Endothelial cell of umbilical vein (primary cell): ENCODE results near the gene MDFI. TPM values are rescaled to one million over a fixed set of nuclear protein-coding genes. Genes with fewer than 3 reads are reported as not detected.

ENCODE experiments used
- BruUV-seq: library from RNA; stranded (reverse); fragments of 400-500 nt; replicated peaks from 2 replicates; lab custom pipeline; 2021; lab: Mats Ljungman, UMichigan
- CTCF ChIA-PET: fragments of 300-600, 350-600 bp; sonication (Branson Sonifier 250); formaldehyde crosslinking; loops from one replicate; lab custom pipeline; 2021; ENCODE audit warnings: antibody characterized with exemption, inconsistent platforms; lab: Charles Lee
- POLR2A ChIA-PET: fragments of 300-600, 350-600 bp; sonication (Branson Sonifier 250); formaldehyde crosslinking; loops from one replicate; lab custom pipeline; 2021; ENCODE audit warnings: antibody characterized with exemption, inconsistent platforms; lab: Charles Lee
- DNase-seq: peaks from one replicate; pipeline ENCODE4 v3.0.0-alpha.2; 2011; ENCODE audit warnings: low read depth, low spot score
- FAIRE-seq: peaks from 2 replicates; lab custom pipeline; 2011; peaks lifted over from hg19 to GRCh38; lab: Jason Lieb, UNC
- H2AFZ ChIP-seq: 2 replicates; pipeline ENCODE4 v1.6.0; 2012; ENCODE audit warnings: low read depth, low read length, control low read depth, inconsistent platforms
- H3K27ac ChIP-seq: 2 replicates; pipeline ENCODE4 v1.5.1; 2011; ENCODE audit warnings: low read depth, mild to moderate bottlenecking, control low read depth, low read length, moderate library complexity; ENCODE audit not compliant: insufficient read depth
- H3K27me3 ChIP-seq, 2 experiments: 2 replicates each; pipeline versions ENCODE4 v1.6.0 to v1.6.1; 2011; ENCODE audit warnings: low read length in 2 of 2, mixed read lengths in 1 of 2; ENCODE audit not compliant: control insufficient read depth in 2 of 2, insufficient read depth in 2 of 2
- H3K36me3 ChIP-seq, 2 experiments: 2 replicates in 1 of 2; 3 replicates in 1 of 2; pipeline ENCODE4 v1.5.1; 2011; ENCODE audit warnings: low read length in 2 of 2, mild to moderate bottlenecking in 1 of 2, moderate library complexity in 1 of 2; ENCODE audit not compliant: control insufficient read depth in 2 of 2, insufficient read depth in 2 of 2; ENCODE audit errors: extremely low read depth in 1 of 2
- H3K4me1 ChIP-seq: 3 replicates; pipeline ENCODE4 v1.5.1; 2011; ENCODE audit warnings: mild to moderate bottlenecking, low read length; ENCODE audit not compliant: control insufficient read depth, insufficient read depth; ENCODE audit errors: extremely low read depth
- H3K4me2 ChIP-seq: 2 replicates; pipeline ENCODE4 v1.6.1; 2011; ENCODE audit warnings: low read length, control low read depth, mixed read lengths; ENCODE audit not compliant: insufficient read depth
- H3K4me3 ChIP-seq, 3 experiments: fragments of 200-600 bp in 1 of 3; sonication (generic), shearing (Covaris generic) in 1 of 3; replicated peaks in 1 of 3; 2 replicates each; pipeline ENCODE4 v1.5.1; 2011 to 2016; ENCODE audit warnings: control low read depth in 3 of 3, low read length in 3 of 3, mild to moderate bottlenecking in 2 of 3, inconsistent platforms in 1 of 3, low read depth in 1 of 3, moderate library complexity in 1 of 3; ENCODE audit not compliant: insufficient read depth in 1 of 3
- H3K79me2 ChIP-seq: 2 replicates; pipeline ENCODE4 v1.6.0; 2012; ENCODE audit warnings: low read length, inconsistent platforms; ENCODE audit not compliant: control insufficient read depth, insufficient read depth
- H3K9ac ChIP-seq: replicated peaks from 2 replicates; pipeline ENCODE3; 2011; ENCODE audit warnings: low read length, control low read depth; ENCODE audit not compliant: insufficient read depth; ENCODE audit errors: extremely low read depth
- H3K9me1 ChIP-seq: replicated peaks from 3 replicates; pipeline ENCODE4 v1.6.0; 2011; ENCODE audit warnings: mild to moderate bottlenecking, low read length; ENCODE audit not compliant: control insufficient read depth, insufficient read depth; ENCODE audit errors: extremely low read depth
- H3K9me3 ChIP-seq: replicated peaks from 2 replicates; pipeline ENCODE4 v1.5.1; 2012; ENCODE audit warnings: low read length, inconsistent platforms; ENCODE audit not compliant: control insufficient read depth, insufficient read depth
- H4K20me1 ChIP-seq: replicated peaks from 2 replicates; pipeline ENCODE3; 2011; ENCODE audit warnings: mild to moderate bottlenecking, low read length; ENCODE audit not compliant: control insufficient read depth, insufficient read depth; ENCODE audit errors: extremely low read depth
- CTCF ChIP-seq, 2 donors: IDR thresholded peaks; 1 replicate in 1 of 2; 2 replicates in 1 of 2; pipeline ENCODE4 v1.5.1; 2011; ENCODE audit warnings: low read length in 2 of 2, mild to moderate bottlenecking in 2 of 2, moderate library complexity in 2 of 2, control low read depth in 1 of 2, inconsistent platforms in 1 of 2, low read depth in 1 of 2; ENCODE audit not compliant: insufficient read depth in 1 of 2; ENCODE audit errors: extremely low read depth in 1 of 2
- EZH2 ChIP-seq: IDR thresholded peaks from 2 replicates; pipeline ENCODE4 v1.6.1; 2012; ENCODE audit warnings: borderline replicate concordance, low read depth, mild to moderate bottlenecking, moderate library complexity, low read length, inconsistent platforms; ENCODE audit not compliant: severe bottlenecking
- FOS ChIP-seq: IDR thresholded peaks from 2 replicates; pipeline ENCODE4 v1.6.1; 2011; ENCODE audit warnings: mild to moderate bottlenecking, low read length, moderate library complexity, borderline replicate concordance; ENCODE audit not compliant: insufficient read depth
- JUN ChIP-seq: IDR thresholded peaks from 2 replicates; pipeline ENCODE4 v1.6.1; 2011; ENCODE audit warnings: borderline replicate concordance, low read depth; ENCODE audit not compliant: insufficient read length, insufficient read depth
- MYC ChIP-seq: IDR thresholded peaks from one replicate; pipeline ENCODE4 v1.6.1; 2011; ENCODE audit warnings: mild to moderate bottlenecking, low read depth, low read length
- POLR2AphosphoS5 ChIP-seq: IDR thresholded peaks from 2 replicates; pipeline ENCODE4 v1.6.1; 2012; ENCODE audit warnings: low read depth, mild to moderate bottlenecking, control low read depth, low read length, moderate library complexity; ENCODE audit not compliant: insufficient read depth
- dilution Hi-C: fragments of 300-500 bp; cut with MboI; formaldehyde crosslinking; loops from one replicate; pipeline ENCODE4 v1.15.0; 2019; ENCODE audit warnings: low sequenced_read_pairs; ENCODE audit not compliant: extremely low pct_ligation_motif_present
- intact Hi-C: fragments of 100-400 bp; cut with micrococcal nuclease; formaldehyde crosslinking; loops from one replicate; pipeline ENCODE4 v1.10.0; 2022
- polyA plus RNA-seq, 4 experiments: library from polyadenylated mRNA; depleted of rRNA in 3 of 4; stranded (reverse) in 3 of 4; unstranded in 1 of 4; fragments of >200 nt; gene quantifications; 2 replicates each; pipeline versions ENCODE4 v1.2.1 to v1.2.3, GENCODE V29; 2011 to 2012; ENCODE audit warnings: missing spikeins in 1 of 4
- total RNA-seq: library from RNA; stranded (reverse); gene quantifications from 2 replicates; pipeline ENCODE4 v1.2.3, GENCODE V29; 2021

Gene MDFI
- total and polyA plus RNA-seq, 2 donors (not counting 3 experiments of a cell fraction or from before 2014, with no cell fraction given): 32.4 to 74.1 TPM

GRCh38 chr6:41680182-41680965, 42.1 kb downstream of the MDFI start:
- intact Hi-C loops: no loop called here
- TF ChIP-seq MYC (no peak), POLR2AphosphoS5 (no peak), FOS (no peak), EZH2 (no peak), JUN (no peak)
- H4K20me1 ChIP-seq: no peaks in the 10 kb centered on the region
- no peak overlapping the region for H3K4me3 ChIP-seq
- no peaks in the 10 kb centered on the region for H3K79me2 ChIP-seq
- POLR2A ChIA-PET: no interaction called here
- DNase-seq: no peak
- CTCF ChIA-PET: interaction anchor here (0.6 to 5.0 kb wide), 11 partner anchors 25 to 374 kb away, joined by 3 to 226 read pairs (median 6); no protein-coding TSS in a partner anchor
- dilution Hi-C loops: no loop called here
- no peak for FAIRE-seq
- H3K9me1 ChIP-seq: no peaks in the 10 kb centered on the region
- no peak overlapping the region for H3K9ac ChIP-seq
- H3K36me3 ChIP-seq: no peaks in the 10 kb centered on the region
- no peak overlapping the region for H2AFZ ChIP-seq
- H3K4me1 ChIP-seq: peaks cover 8% of the 10 kb centered on the region
- no peak overlapping the region for H3K27ac ChIP-seq
- H3K9me3 ChIP-seq: no peaks in the 10 kb centered on the region
- peaks cover 0 to 3% of the 10 kb centered on the region in 2 experiments for H3K27me3 ChIP-seq
- BruUV-seq: no TSS peak
- H3K4me2 ChIP-seq: no peak overlapping the region

GRCh38 chr6:41682056-41682477, 43.8 kb downstream of the MDFI start:
- intact Hi-C loops (loop anchor here (1.0 to 2.0 kb wide), 5 partner anchors 26 to 219 kb away; no protein-coding TSS in a partner anchor), dilution Hi-C loops (no loop called here)
- Histone ChIP-seq H3K9me3 (no peaks in the 10 kb centered on the region), H3K36me3 (no peaks in the 10 kb centered on the region), H3K4me1 (peaks cover 8% of the 10 kb centered on the region), H3K79me2 (no peaks in the 10 kb centered on the region), H3K27me3 (no peaks in the 10 kb centered on the region), H3K4me2 (no peak overlapping the region), H3K4me3 (no peak overlapping the region), H3K9me1 (no peaks in the 10 kb centered on the region), H3K27ac (no peak overlapping the region), H2AFZ (peak overlapping the region; percentile 72), H3K9ac (no peak overlapping the region), H4K20me1 (no peaks in the 10 kb centered on the region)
- peak; percentile 84 for DNase-seq
- CTCF ChIA-PET: interaction anchor here (0.6 to 5.0 kb wide), 21 partner anchors 8 to 377 kb away, joined by 3 to 226 read pairs (median 4); no protein-coding TSS in a partner anchor
- TF ChIP-seq CTCF (IDR thresholded peaks at IDR 0.05; ENCODE audit: extremely low read depth in 1 of 2, insufficient read depth in 1 of 2, low read depth in 1 of 2, low read length in 2 of 2) (peak; percentile 85 to 91), JUN (no peak)
- no TSS peak for BruUV-seq
- peak; percentile 90 for FAIRE-seq
- POLR2A ChIA-PET: interaction anchor here (0.6 to 1.0 kb wide), 3 partner anchors 80 to 257 kb away, joined by 3 to 4 read pairs (median 4); no protein-coding TSS in a partner anchor
